Smooth muscle cell (in vitro differentiated cells): ENCODE results near the gene ZFHX3. TPM values are rescaled to one million over a fixed set of nuclear protein-coding genes. Genes with fewer than 3 reads are reported as not detected.
A peak's percentile ranks its signal among the peaks of the same experiment; 100 is the strongest.

Source experiments
- DNase-seq: peaks from one replicate; lab custom pipeline; 2025; ENCODE audit not compliant: unreplicated experiment; lab: John Stamatoyannopoulos, UW
- H2AFZ ChIP-seq: fragments of 200-600 bp; sonication (generic); 2 replicates; pipeline ENCODE4 v1.6.0; 2016; ENCODE audit warnings: antibody characterized with exemption, low read depth, mild to moderate bottlenecking
- H3F3A ChIP-seq: fragments of 200-600 bp; sonication (generic); 2 replicates; pipeline ENCODE4 v1.6.0; 2017; ENCODE audit warnings: antibody characterized with exemption, low read depth
- H3K27ac ChIP-seq: fragments of 200-600 bp; sonication (generic); 2 replicates; pipeline ENCODE4 v1.5.1; 2016; ENCODE audit warnings: low read depth, mild to moderate bottlenecking
- H3K27me3 ChIP-seq: fragments of 200-600 bp; sonication (generic); 2 replicates; pipeline ENCODE4 v1.6.1; 2016; ENCODE audit warnings: low read depth, mild to moderate bottlenecking
- H3K36me3 ChIP-seq: fragments of 200-600 bp; sonication (generic); 2 replicates; pipeline ENCODE4 v1.5.1; 2016; ENCODE audit warnings: low read depth
- H3K4me1 ChIP-seq: fragments of 200-600 bp; sonication (generic); 2 replicates; pipeline ENCODE4 v1.5.1; 2016; ENCODE audit warnings: low read depth
- H3K4me2 ChIP-seq: fragments of 200-600 bp; sonication (generic); 2 replicates; pipeline ENCODE4 v1.6.0; 2016; ENCODE audit warnings: mild to moderate bottlenecking
- H3K4me3 ChIP-seq: fragments of 200-600 bp; sonication (generic); 2 replicates; pipeline ENCODE4 v1.5.1; 2016; ENCODE audit warnings: mild to moderate bottlenecking
- H3K79me2 ChIP-seq: fragments of 200-600 bp; sonication (generic); 2 replicates; pipeline ENCODE4 v1.6.0; 2016; ENCODE audit warnings: low read depth, mild to moderate bottlenecking
- H3K9ac ChIP-seq: fragments of 200-600 bp; sonication (generic); 2 replicates; pipeline ENCODE4 v1.6.0; 2016; ENCODE audit warnings: low read depth
- H3K9me3 ChIP-seq: fragments of 200-600 bp; sonication (generic); replicated peaks from 2 replicates; pipeline ENCODE4 v1.5.1; 2016; ENCODE audit warnings: low read depth
- H4K20me1 ChIP-seq: fragments of 200-600 bp; sonication (generic); 2 replicates; pipeline ENCODE4 v1.6.0; 2016; ENCODE audit warnings: low read depth
- CTCF ChIP-seq: fragments of 200-600 bp; sonication (generic); IDR thresholded peaks from 2 replicates; pipeline ENCODE4 v1.5.1; 2017; ENCODE audit warnings: borderline replicate concordance, mild to moderate bottlenecking, antibody characterized with exemption; ENCODE audit not compliant: insufficient read depth, poor library complexity, severe bottlenecking
- WGBS: methylation state at CpG from one replicate; pipeline ENCODE4 v1.1.7; 2016; ENCODE audit warnings: low lambda C conversion rate; 5-methylcytosine and 5-hydroxymethylcytosine counted together
- polyA plus RNA-seq: library from polyadenylated mRNA; unstranded; fragments of >200 nt; fragmentation: Nextera tagmentation; extraction: Ambion mirVana; gene quantifications from 2 replicates; pipeline ENCODE4 v1.2.1, GENCODE V29; 2016
- total RNA-seq: library from RNA; depleted of rRNA; stranded (reverse); fragments of >200 nt; gene quantifications from 2 replicates; pipeline ENCODE4 v1.2.3, GENCODE V29; 2014

Gene ZFHX3
- total and polyA plus RNA-seq, 2 experiments from 2014 or later: 3.1 to 9.8 TPM

DNA sequence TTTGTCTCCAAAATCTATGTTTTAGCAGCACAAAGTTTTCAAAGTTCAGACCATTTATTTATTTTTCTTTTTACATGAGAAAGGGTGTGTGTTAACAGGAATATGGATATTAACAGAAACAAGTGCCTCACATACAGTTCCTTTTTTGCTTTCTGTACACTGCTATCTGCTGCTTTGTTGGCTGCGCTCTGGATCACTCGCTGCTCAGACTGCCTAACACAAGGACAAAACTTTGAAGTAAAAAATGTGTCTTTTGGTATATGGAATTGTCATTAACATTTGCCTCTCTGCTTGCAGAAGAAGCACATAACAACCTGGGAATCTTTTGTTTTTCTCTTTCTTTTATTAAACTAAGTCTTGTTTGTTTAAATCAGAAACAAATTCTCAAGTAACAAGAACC lies 262.8 kb downstream of the ZFHX3 start:
- TF ChIP-seq CTCF: no peak
- Histone ChIP-seq H3F3A (no peaks in the 10 kb centered on the region), H3K79me2 (no peaks in the 10 kb centered on the region), H2AFZ (no peak overlapping the region), H3K4me2 (no peak overlapping the region), H3K27me3 (no peaks in the 10 kb centered on the region), H3K4me1 (peaks cover 21% of the 10 kb centered on the region), H3K9ac (no peak overlapping the region), H4K20me1 (no peaks in the 10 kb centered on the region), H3K36me3 (no peaks in the 10 kb centered on the region), H3K4me3 (no peak overlapping the region), H3K27ac (no peak overlapping the region), H3K9me3 (no peaks in the 10 kb centered on the region)
- WGBS: 92% methylated on average over 2 of the region's 2 CpGs
- no peak for DNase-seq

- H3K9ac ChIP-seq: no peak overlapping the region
- no peaks in the 10 kb centered on the region for H3F3A ChIP-seq
- 83% methylated on average over 4 of the region's 4 CpGs for WGBS
- no peak overlapping the region for H2AFZ ChIP-seq
- TF ChIP-seq CTCF: no peak
- no peaks in the 10 kb centered on the region for H3K36me3 ChIP-seq
- no peaks in the 10 kb centered on the region for H4K20me1 ChIP-seq
- H3K4me1 ChIP-seq: peaks cover 21% of the 10 kb centered on the region
- H3K4me3 ChIP-seq: no peak overlapping the region
- no peak for DNase-seq
- H3K27me3 ChIP-seq: no peaks in the 10 kb centered on the region
- no peaks in the 10 kb centered on the region for H3K79me2 ChIP-seq
- H3K9me3 ChIP-seq: no peaks in the 10 kb centered on the region
- H3K27ac ChIP-seq: no peak overlapping the region
- no peak overlapping the region for H3K4me2 ChIP-seq
Measured at GRCh38 chr16:72783716-72784318, 264.1 kb downstream of the ZFHX3 start.

- Histone ChIP-seq H3K4me2 (no peak overlapping the region), H2AFZ (no peak overlapping the region), H3K4me1 (peaks cover 11% of the 10 kb centered on the region), H4K20me1 (no peaks in the 10 kb centered on the region), H3F3A (no peaks in the 10 kb centered on the region), H3K27me3 (no peaks in the 10 kb centered on the region), H3K9me3 (no peaks in the 10 kb centered on the region), H3K27ac (no peak overlapping the region), H3K9ac (no peak overlapping the region), H3K4me3 (no peak overlapping the region), H3K79me2 (no peaks in the 10 kb centered on the region), H3K36me3 (no peaks in the 10 kb centered on the region)
- no peak for DNase-seq
- WGBS: 29% methylated on average over 1 of the region's 1 CpG
- no peak for TF ChIP-seq CTCF
Measured at GRCh38 chr16:72769876-72770275, 278.1 kb downstream of the ZFHX3 start.

GRCh38 chr16:72768591-72768990 lies 279.3 kb downstream of the ZFHX3 start:
- Histone ChIP-seq H3K4me2 (peak overlapping the region; percentile 44), H3K79me2 (no peaks in the 10 kb centered on the region), H3K4me1 (peaks cover 21% of the 10 kb centered on the region), H2AFZ (no peak overlapping the region), H3F3A (no peaks in the 10 kb centered on the region), H3K9me3 (no peaks in the 10 kb centered on the region), H3K4me3 (no peak overlapping the region), H3K27me3 (no peaks in the 10 kb centered on the region), H3K27ac (peak overlapping the region; percentile 1), H4K20me1 (no peaks in the 10 kb centered on the region), H3K36me3 (no peaks in the 10 kb centered on the region), H3K9ac (no peak overlapping the region)
- TF ChIP-seq CTCF: no peak
- WGBS: 40% methylated on average over 5 of the region's 5 CpGs
- no peak for DNase-seq
